H9 (cell line): ENCODE measurements around the gene WFS1. TPM values are rescaled to one million over a fixed set of nuclear protein-coding genes. Genes with fewer than 3 reads are reported as not detected.

ENCODE experiments used
- DNase-seq: peaks from one replicate; pipeline ENCODE4 v3.0.0-alpha.2; 2017
- H2AFZ ChIP-seq: one replicate; pipeline ENCODE4 v1.6.1; 2013; ENCODE audit warnings: mild to moderate bottlenecking, low read length, control low read depth, moderate library complexity
- H2AK5ac ChIP-seq: 2 replicates; pipeline ENCODE4 v1.6.1; 2013; ENCODE audit warnings: low read length, control low read depth, mixed read lengths; ENCODE audit not compliant: insufficient read length
- H2BK120ac ChIP-seq: one replicate; pipeline ENCODE4 v1.6.1; 2013; ENCODE audit warnings: low read depth, mild to moderate bottlenecking, low read length, control low read depth, inconsistent platforms; ENCODE audit not compliant: poor library complexity, severe bottlenecking
- H2BK12ac ChIP-seq: 2 replicates; pipeline ENCODE4 v1.6.1; 2013; ENCODE audit warnings: low read length, control low read depth, mixed read lengths, low read depth; ENCODE audit not compliant: insufficient read length
- H2BK15ac ChIP-seq: 2 replicates; pipeline ENCODE4 v1.6.1; 2013; ENCODE audit warnings: low read depth, low read length, control low read depth
- H2BK20ac ChIP-seq: one replicate; pipeline ENCODE4 v1.6.1; 2013; ENCODE audit warnings: low read depth, mild to moderate bottlenecking, low read length, control low read depth, inconsistent platforms; ENCODE audit not compliant: poor library complexity, severe bottlenecking
- H2BK5ac ChIP-seq: 2 replicates; pipeline ENCODE4 v1.6.1; 2013; ENCODE audit warnings: low read length, control low read depth, mixed read lengths; ENCODE audit not compliant: insufficient read length
- H3K14ac ChIP-seq: 2 replicates; pipeline ENCODE4 v1.6.1; 2013; ENCODE audit warnings: low read length, control low read depth; ENCODE audit not compliant: insufficient read depth
- H3K18ac ChIP-seq: 2 replicates; pipeline ENCODE4 v1.6.1; 2013; ENCODE audit warnings: low read depth, mild to moderate bottlenecking, mixed read lengths, low read length, control low read depth; ENCODE audit not compliant: insufficient read length
- H3K23ac ChIP-seq: 2 replicates; pipeline ENCODE4 v1.6.1; 2013; ENCODE audit warnings: low read length, control low read depth, mixed read lengths, low read depth; ENCODE audit not compliant: insufficient read length
- H3K23me2 ChIP-seq: 2 replicates; pipeline ENCODE4 v1.6.1; 2013; ENCODE audit warnings: low read depth, mild to moderate bottlenecking, mixed read lengths, low read length, control low read depth; ENCODE audit not compliant: insufficient read length, poor library complexity, severe bottlenecking
- H3K27ac ChIP-seq: 2 replicates; pipeline ENCODE4 v1.5.1; 2013; ENCODE audit warnings: low read length, control low read depth, mixed read lengths, low read depth; ENCODE audit not compliant: insufficient read length
- H3K27me3 ChIP-seq: 2 replicates; pipeline ENCODE4 v1.6.1; 2013; ENCODE audit warnings: low read length, control low read depth, inconsistent platforms; ENCODE audit not compliant: insufficient read depth
- H3K4ac ChIP-seq: 2 replicates; pipeline ENCODE4 v1.6.1; 2013; ENCODE audit warnings: low read depth, mild to moderate bottlenecking, control low read depth, inconsistent platforms, low read length, moderate library complexity
- H3K4me1 ChIP-seq: 2 replicates; pipeline ENCODE4 v1.6.1; 2013; ENCODE audit warnings: low read length, control low read depth, inconsistent platforms; ENCODE audit not compliant: insufficient read depth
- H3K4me2 ChIP-seq: 2 replicates; pipeline ENCODE4 v1.6.1; 2013; ENCODE audit warnings: low read length, control low read depth, mixed read lengths; ENCODE audit not compliant: insufficient read length, insufficient read depth
- H3K56ac ChIP-seq: 2 replicates; pipeline ENCODE4 v1.6.1; 2013; ENCODE audit warnings: low read depth, mild to moderate bottlenecking, mixed read lengths, low read length, control low read depth; ENCODE audit not compliant: insufficient read length
- H3K79me1 ChIP-seq: 2 replicates; pipeline ENCODE4 v1.6.1; 2013; ENCODE audit warnings: low read depth, mild to moderate bottlenecking, moderate library complexity, low read length, control low read depth, inconsistent platforms; ENCODE audit not compliant: insufficient read depth, poor library complexity, severe bottlenecking
- H3K79me2 ChIP-seq: 2 replicates; pipeline ENCODE4 v1.6.1; 2013; ENCODE audit warnings: low read length, control low read depth, inconsistent platforms; ENCODE audit not compliant: insufficient read depth
- H3K9ac ChIP-seq: 2 replicates; pipeline ENCODE4 v1.6.1; 2013; ENCODE audit warnings: low read length, control low read depth, mixed read lengths; ENCODE audit not compliant: insufficient read length; ENCODE audit errors: extremely low read depth
- H3K9me3 ChIP-seq: one replicate; pipeline ENCODE4 v1.6.1; 2013; ENCODE audit warnings: low read depth, low read length, inconsistent platforms; ENCODE audit not compliant: control insufficient read depth
- H3T11ph ChIP-seq: one replicate; pipeline ENCODE4 v1.6.1; 2013; ENCODE audit warnings: mild to moderate bottlenecking, low read length, control low read depth, inconsistent platforms
- H4K20me1 ChIP-seq: one replicate; pipeline ENCODE4 v1.6.1; 2013; ENCODE audit not compliant: control insufficient read depth, insufficient read length, insufficient read depth
- H4K5ac ChIP-seq: 2 replicates; pipeline ENCODE4 v1.6.1; 2013; ENCODE audit warnings: low read depth, mild to moderate bottlenecking, mixed read lengths, low read length, control low read depth; ENCODE audit not compliant: insufficient read length
- H4K8ac ChIP-seq: replicated peaks from 2 replicates; pipeline ENCODE4 v1.6.1; 2013; ENCODE audit warnings: low read length, control low read depth, mixed read lengths, low read depth; ENCODE audit not compliant: insufficient read length
- H4K91ac ChIP-seq: 2 replicates; pipeline ENCODE4 v1.6.1; 2013; ENCODE audit warnings: low read depth, mild to moderate bottlenecking, moderate library complexity, mixed read lengths, low read length, control low read depth; ENCODE audit not compliant: insufficient read length
- H3K27ac Mint-ChIP-seq, 3 experiments: 2 replicates in 2 of 3; 3 replicates in 1 of 3; pipeline ENCODE4 v1.8.0; 2020 to 2021; ENCODE audit warnings: mixed read lengths in 3 of 3, mild to moderate bottlenecking in 1 of 3, moderate library complexity in 1 of 3
- H3K27me3 Mint-ChIP-seq: 2 replicates; pipeline ENCODE4 v1.8.0; 2021; ENCODE audit warnings: low read depth, mild to moderate bottlenecking, moderate library complexity, mixed read lengths
- H3K36me3 Mint-ChIP-seq, 3 experiments: 2 replicates in 2 of 3; 3 replicates in 1 of 3; pipeline ENCODE4 v1.8.0; 2020 to 2021; ENCODE audit warnings: low read depth in 3 of 3, mixed read lengths in 3 of 3; ENCODE audit not compliant: insufficient read depth in 1 of 3
- H3K4me1 Mint-ChIP-seq, 2 experiments: 2 replicates each; pipeline ENCODE4 v1.8.0; 2020; ENCODE audit warnings: mixed read lengths in 2 of 2
- H3K4me3 Mint-ChIP-seq, 2 experiments: 2 replicates in 1 of 2; 3 replicates in 1 of 2; pipeline ENCODE4 v1.8.0; 2020 to 2021; ENCODE audit warnings: mild to moderate bottlenecking in 2 of 2, mixed read lengths in 2 of 2, moderate library complexity in 1 of 2
- H3K9me3 Mint-ChIP-seq, 2 experiments: 2 replicates in 1 of 2; 3 replicates in 1 of 2; pipeline ENCODE4 v1.8.0; 2020; ENCODE audit warnings: mild to moderate bottlenecking in 2 of 2, mixed read lengths in 2 of 2, moderate library complexity in 1 of 2
- CTCF ChIP-seq: fragments of 200-600 bp; sonication (generic); conservative IDR thresholded peaks from 3 replicates; pipeline ENCODE4 v1.8.0; 2021; ENCODE audit warnings: antibody characterized with exemption, mild to moderate bottlenecking
- WGBS: extraction: QIAGEN DNeasy Blood & Tissue Kit; methylation state at CpG from one replicate; pipeline ENCODE4 v1.1.7; 2013; ENCODE audit warnings: missing lambda C conversion rate, low lambda C conversion rate, mixed read lengths; ENCODE audit not compliant: insufficient read length; ENCODE audit errors: extremely low coverage; 5-methylcytosine and 5-hydroxymethylcytosine counted together
- total RNA-seq: library from RNA; stranded (reverse); gene quantifications from 2 replicates; pipeline ENCODE4 v1.2.1, GENCODE V29; 2021

The WFS1 gene
- total RNA-seq, 1 experiment from 2014 or later, result 18.9 TPM

GRCh38 chr4:6290769-6291547 lies 21.3 kb downstream of the WFS1 start:
- Histone ChIP-seq H2BK12ac (no peak overlapping the region), H2BK15ac (no peak overlapping the region), H3K4me1 (no peaks in the 10 kb centered on the region), H4K91ac (no peak overlapping the region), H3K4ac (no peak overlapping the region), H3K27me3 (no peaks in the 10 kb centered on the region), H3K23ac (no peak overlapping the region), H3K9ac (no peak overlapping the region), H2AFZ (no peak overlapping the region), H2BK120ac (no peak overlapping the region), H2AK5ac (no peak overlapping the region), H3K27ac (no peak overlapping the region), H3K23me2 (no peaks in the 10 kb centered on the region), H4K5ac (no peak overlapping the region), H2BK20ac (no peak overlapping the region), H3K14ac (no peak overlapping the region), H3K9me3 (no peaks in the 10 kb centered on the region), H3K56ac (no peak overlapping the region), H4K20me1 (no peaks in the 10 kb centered on the region), H3K18ac (no peak overlapping the region), H3K79me2 (no peaks in the 10 kb centered on the region), H4K8ac (no peak overlapping the region), H3K79me1 (no peaks in the 10 kb centered on the region), H3K4me2 (no peak overlapping the region), H2BK5ac (no peak overlapping the region), H3T11ph (no peak overlapping the region)
- H3K4me1 Mint-ChIP-seq, result no peaks in the 10 kb centered on the region
- no peak for DNase-seq
- no peaks in the 10 kb centered on the region; a peak in 1 of 5 replicates for H3K9me3 Mint-ChIP-seq
- H3K36me3 Mint-ChIP-seq, result peaks cover 14 to 49% (median 39%) of the 10 kb centered on the region in 3 experiments
- TF ChIP-seq CTCF, result no peak
- no peaks in the 10 kb centered on the region; the same call in 1 of the 2 replicates for H3K27me3 Mint-ChIP-seq
- H3K4me3 Mint-ChIP-seq, result no peak overlapping the region
- no peak overlapping the region; a peak in 2 of 7 replicates for H3K27ac Mint-ChIP-seq
- no CpG with 5 or more reads among the region's 25 CpGs for WGBS
